Peyer's patch (tissue), 4 donors: ENCODE measurements around the gene SCGB2B2. TPM values are rescaled to one million over a fixed set of nuclear protein-coding genes. Genes with fewer than 3 reads are reported as not detected.
"Not testable (repeated sequence)": the region's sequence is repeated elsewhere in the genome, so short reads cannot be mapped to it uniquely, and the experiment has no call there.

Source experiments
- DNase-seq, 3 donors: peaks; one replicate each; pipeline ENCODE4 v3.0.0-alpha.2; 2017 to 2019
- H3K27ac ChIP-seq, 4 donors: fragments of 200-600 bp; sonication (generic); one replicate each; pipeline ENCODE4 v1.5.1; 2016 to 2019
- H3K27me3 ChIP-seq, 2 donors: fragments of 200-600 bp; sonication (generic); one replicate each; pipeline ENCODE4 v1.5.1; 2019
- H3K36me3 ChIP-seq, 3 donors: fragments of 200-600 bp; sonication (generic); one replicate each; pipeline ENCODE4 v1.5.1; 2016 to 2019
- H3K4me1 ChIP-seq, 4 donors: fragments of 200-600 bp; sonication (generic); one replicate each; pipeline ENCODE4 v1.5.1; 2016 to 2019
- H3K4me3 ChIP-seq, 4 donors: fragments of 200-600 bp; sonication (generic); 1 replicate in 3 of 4; 2 replicates in 1 of 4; pipeline ENCODE4 v1.5.1; 2016 to 2019; ENCODE audit warnings: mild to moderate bottlenecking in 1 of 4
- H3K9me3 ChIP-seq, 4 donors: fragments of 200-600 bp; sonication (generic); one replicate each; pipeline ENCODE4 v1.5.1; 2016 to 2019; ENCODE audit warnings: mild to moderate bottlenecking in 1 of 4
- POLR2A ChIP-seq, 2 donors: fragments of 450-650 bp; IDR thresholded peaks; one replicate each; pipeline ENCODE4 v1.5.1; 2017; ENCODE audit warnings: antibody characterized with exemption in 2 of 2, mild to moderate bottlenecking in 2 of 2, moderate library complexity in 2 of 2
- total RNA-seq, 4 donors: library from RNA; depleted of rRNA; stranded (reverse); fragments of >200 nt; gene quantifications; one replicate each; pipeline ENCODE4 v1.1.0, GENCODE V29; 2016
- TF ChIP-seq, protein P1 (sequence below), 6 experiments: fragments of 450-650 bp in 4 of 6; fragments of 200-600 bp in 2 of 6; sonication (generic) in 1 of 6; IDR thresholded peaks; one replicate each; pipeline ENCODE4 v1.5.1; 2017 to 2019; ENCODE audit warnings: antibody characterized with exemption in 6 of 6, mild to moderate bottlenecking in 3 of 6, moderate library complexity in 1 of 6

SCGB2B2 gene
- total RNA-seq, 4 donors from 2014 or later, result 0.35 to 1.6 (median 1.5) TPM; not detected in 1

DNA sequence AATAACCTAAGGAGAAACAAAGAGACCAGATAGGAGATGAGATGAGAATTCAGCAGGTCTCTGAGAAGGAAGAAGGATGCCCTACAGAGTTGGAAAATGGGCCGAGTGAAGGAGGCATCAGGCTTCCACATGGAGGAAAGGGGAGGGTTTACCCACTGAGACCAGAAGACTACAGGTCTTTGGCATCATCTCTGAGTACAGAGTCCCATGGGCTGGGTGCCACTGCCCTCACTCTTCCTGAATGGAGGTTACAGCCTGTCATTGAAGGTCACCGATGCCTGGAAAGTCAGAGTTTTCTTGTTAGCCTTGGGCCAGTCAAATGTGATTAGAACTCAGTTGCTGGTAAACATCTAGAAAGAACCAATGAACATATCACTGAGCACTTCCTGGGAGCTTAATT, 10.4 kb upstream of the SCGB2B2 start:
- peaks cover 0 to 25% (median 0%) of the 10 kb centered on the region in 3 donors for H3K36me3 ChIP-seq
- no peaks in the 10 kb centered on the region for H3K27me3 ChIP-seq
- no peaks in the 10 kb centered on the region for H3K4me1 ChIP-seq
- no peak overlapping the region for H3K27ac ChIP-seq
- H3K9me3 ChIP-seq, result peaks cover 0 to 42% (median 15%) of the 10 kb centered on the region in 4 donors
- no peak for DNase-seq
- TF ChIP-seq, protein P1, sequence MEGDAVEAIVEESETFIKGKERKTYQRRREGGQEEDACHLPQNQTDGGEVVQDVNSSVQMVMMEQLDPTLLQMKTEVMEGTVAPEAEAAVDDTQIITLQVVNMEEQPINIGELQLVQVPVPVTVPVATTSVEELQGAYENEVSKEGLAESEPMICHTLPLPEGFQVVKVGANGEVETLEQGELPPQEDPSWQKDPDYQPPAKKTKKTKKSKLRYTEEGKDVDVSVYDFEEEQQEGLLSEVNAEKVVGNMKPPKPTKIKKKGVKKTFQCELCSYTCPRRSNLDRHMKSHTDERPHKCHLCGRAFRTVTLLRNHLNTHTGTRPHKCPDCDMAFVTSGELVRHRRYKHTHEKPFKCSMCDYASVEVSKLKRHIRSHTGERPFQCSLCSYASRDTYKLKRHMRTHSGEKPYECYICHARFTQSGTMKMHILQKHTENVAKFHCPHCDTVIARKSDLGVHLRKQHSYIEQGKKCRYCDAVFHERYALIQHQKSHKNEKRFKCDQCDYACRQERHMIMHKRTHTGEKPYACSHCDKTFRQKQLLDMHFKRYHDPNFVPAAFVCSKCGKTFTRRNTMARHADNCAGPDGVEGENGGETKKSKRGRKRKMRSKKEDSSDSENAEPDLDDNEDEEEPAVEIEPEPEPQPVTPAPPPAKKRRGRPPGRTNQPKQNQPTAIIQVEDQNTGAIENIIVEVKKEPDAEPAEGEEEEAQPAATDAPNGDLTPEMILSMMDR (IDR thresholded peaks at IDR 0.05), result no peak
- TF ChIP-seq POLR2A (IDR thresholded peaks at IDR 0.05), result no peak
- no peak overlapping the region for H3K4me3 ChIP-seq

DNA sequence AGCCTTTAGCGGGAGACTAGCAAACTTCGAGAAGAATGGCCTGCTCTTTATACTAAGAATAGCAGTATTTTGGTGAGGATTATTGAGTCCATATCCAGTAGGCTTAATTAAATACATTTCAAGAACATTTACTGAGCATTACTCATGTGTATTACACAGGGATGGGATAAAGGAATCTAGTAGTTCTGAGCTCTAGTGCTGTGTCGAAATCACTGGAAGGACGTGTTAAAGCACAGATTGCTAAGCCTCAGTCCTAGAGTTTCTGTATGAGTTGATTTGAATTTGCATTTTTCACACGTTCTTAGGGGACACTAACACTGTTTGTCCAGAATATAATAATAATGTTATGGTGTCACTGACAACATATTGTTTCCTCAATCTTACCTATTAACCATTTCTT, 9.5 kb upstream of the SCGB2B2 start:
- peaks cover 0 to 34% (median 0%) of the 10 kb centered on the region in 3 donors for H3K36me3 ChIP-seq
- H3K27ac ChIP-seq, result no peak overlapping the region
- no peaks in the 10 kb centered on the region for H3K27me3 ChIP-seq
- no peaks in the 10 kb centered on the region for H3K4me1 ChIP-seq
- H3K4me3 ChIP-seq, result no peak overlapping the region
- H3K9me3 ChIP-seq, result peaks cover 0 to 51% (median 15%) of the 10 kb centered on the region in 4 donors
- no peak for DNase-seq
- TF ChIP-seq, protein P1 (IDR thresholded peaks at IDR 0.05), result no peak
- TF ChIP-seq POLR2A (IDR thresholded peaks at IDR 0.05), result no peak

DNA sequence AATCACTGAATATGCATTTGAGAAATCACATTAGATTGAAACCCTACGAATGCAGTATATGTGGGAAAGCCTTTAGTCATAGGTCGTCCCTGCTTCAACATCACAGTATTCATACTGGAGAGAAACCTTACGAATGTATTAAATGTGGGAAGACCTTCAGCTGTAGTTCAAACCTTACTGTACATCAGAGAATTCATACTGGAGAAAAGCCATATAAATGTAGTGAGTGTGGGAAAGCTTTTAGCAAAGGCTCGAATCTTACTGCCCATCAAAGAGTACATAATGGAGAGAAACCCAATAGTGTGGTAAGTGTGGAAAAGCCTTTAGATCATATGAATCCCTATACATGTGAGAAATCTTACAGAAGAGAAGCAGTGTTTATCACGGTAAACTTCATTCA, 8.3 kb upstream of the SCGB2B2 start:
- H3K4me3 ChIP-seq, H3K27ac ChIP-seq, DNase-seq, H3K27me3 ChIP-seq, H3K4me1 ChIP-seq: not testable (repeated sequence)
- peaks cover 0 to 54% (median 15%) of the 10 kb centered on the region in 4 donors for H3K9me3 ChIP-seq
- H3K36me3 ChIP-seq, result peaks cover 0 to 46% (median 0%) of the 10 kb centered on the region in 3 donors

GRCh38 chr19:34681478-34681877, 4.5 kb upstream of the SCGB2B2 start:
- no peak for TF ChIP-seq POLR2A (IDR thresholded peaks at IDR 0.05)
- TF ChIP-seq, protein P1 (IDR thresholded peaks at IDR 0.05), result no peak
- peaks cover 0 to 8% (median 0%) of the 10 kb centered on the region in 4 donors for H3K4me1 ChIP-seq
- no peak overlapping the region for H3K27ac ChIP-seq
- no peaks in the 10 kb centered on the region for H3K27me3 ChIP-seq
- H3K4me3 ChIP-seq, result no peak overlapping the region
- H3K9me3 ChIP-seq, result peaks cover 0 to 52% (median 8%) of the 10 kb centered on the region in 4 donors
- DNase-seq, result no peak
- peaks cover 0 to 61% (median 0%) of the 10 kb centered on the region in 3 donors for H3K36me3 ChIP-seq

- Histone ChIP-seq H3K9me3 (peaks cover 0 to 27% (median 3%) of the 10 kb centered on the region in 4 donors), H3K36me3 (peaks cover 0 to 46% (median 0%) of the 10 kb centered on the region in 3 donors), H3K4me1 (peaks cover 0 to 11% (median 0%) of the 10 kb centered on the region in 4 donors), H3K27ac (no peak overlapping the region), H3K4me3 (peak overlapping the region in 3 of 4 donors; percentile 54 to 96 (median 81)), H3K27me3 (no peaks in the 10 kb centered on the region)
- TF ChIP-seq POLR2A (IDR thresholded peaks at IDR 0.05), result no peak
- TF ChIP-seq, protein P1 (IDR thresholded peaks at IDR 0.05), result no peak
- no peak for DNase-seq
Observed at GRCh38 chr19:34678421-34678820, 1.5 kb upstream of the SCGB2B2 start.

- H3K27me3 ChIP-seq, result no peaks in the 10 kb centered on the region
- peaks cover 0 to 11% (median 0%) of the 10 kb centered on the region in 4 donors for H3K4me1 ChIP-seq
- peak overlapping the region; percentile 54 to 96 (median 84) for H3K4me3 ChIP-seq
- H3K27ac ChIP-seq, result peak overlapping the region; percentile 80 to 99 (median 92)
- H3K36me3 ChIP-seq, result peaks cover 0 to 43% (median 0%) of the 10 kb centered on the region in 3 donors
- no peak for DNase-seq
- TF ChIP-seq, protein P1 (IDR thresholded peaks at IDR 0.05), result no peak
- TF ChIP-seq POLR2A (IDR thresholded peaks at IDR 0.05), result no peak
- H3K9me3 ChIP-seq, result peaks cover 0 to 24% (median 3%) of the 10 kb centered on the region in 4 donors
Observed at GRCh38 chr19:34678085-34678412, 1.1 kb upstream of the SCGB2B2 start.
